HG02885 (cell line): ENCODE measurements around the gene NTF3.

ENCODE experiments used
- ATAC-seq: cut with Tn5 transposase; IDR thresholded peaks from one replicate; pipeline ENCODE4 v1.9.1; 2021; ENCODE audit warnings: mild to moderate bottlenecking; ENCODE audit not compliant: unreplicated experiment, poor library complexity

NTF3 gene

DNA sequence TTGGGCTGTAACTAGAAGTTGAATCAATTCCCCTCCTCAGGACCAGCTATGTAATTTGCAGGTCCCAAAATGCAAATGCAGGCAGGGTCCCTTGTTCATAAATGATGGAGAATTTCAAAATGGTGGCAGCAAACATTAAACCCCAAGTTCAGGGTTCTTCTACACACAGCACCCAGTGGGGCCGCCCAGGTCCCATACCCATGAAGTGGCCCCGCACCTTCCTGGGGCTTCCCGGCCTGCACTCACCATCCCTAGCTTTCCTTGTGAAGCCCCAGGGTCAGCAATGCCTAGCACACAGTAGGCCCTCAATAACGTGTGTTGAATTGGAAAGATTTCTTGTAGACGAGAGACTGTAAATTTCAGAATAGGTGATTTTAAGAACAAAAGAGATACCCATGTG lies 76.0 kb downstream of the NTF3 start:
- ATAC-seq: no peak

GRCh38 chr12:5509102-5509501 lies 77.2 kb downstream of the NTF3 start:
- ATAC-seq: no peak

DNA sequence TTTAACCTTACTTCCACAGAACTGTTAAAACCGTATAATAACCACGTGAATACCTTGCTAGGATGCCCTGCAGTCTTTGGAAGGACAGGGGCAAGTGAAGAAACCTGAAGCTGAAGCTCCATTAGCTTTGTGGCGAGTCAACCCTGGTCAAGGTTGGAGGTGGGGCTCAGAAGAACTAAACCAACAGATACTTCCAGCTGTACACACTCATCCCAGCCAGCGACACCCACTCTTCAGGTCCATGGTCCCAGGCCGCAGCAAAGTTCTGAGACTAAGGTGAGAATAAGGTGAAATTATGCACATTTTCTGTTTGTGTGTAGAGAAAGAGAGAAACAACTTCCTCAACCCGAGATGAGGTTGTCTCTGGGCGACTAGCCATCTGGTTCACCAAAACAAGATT lies 77.6 kb downstream of the NTF3 start:
- ATAC-seq: no peak

GRCh38 chr12:5510251-5510805 lies 78.4 kb downstream of the NTF3 start:
- no peak for ATAC-seq

GRCh38 chr12:5511256-5511643 lies 79.3 kb downstream of the NTF3 start:
- no peak for ATAC-seq

- no peak for ATAC-seq
Observed at GRCh38 chr12:5511644-5512600, 80.0 kb downstream of the NTF3 start.

GRCh38 chr12:5512601-5512970 lies 80.7 kb downstream of the NTF3 start:
- no peak for ATAC-seq

- no peak for ATAC-seq
Observed at GRCh38 chr12:5513406-5513805, 81.5 kb downstream of the NTF3 start.

DNA sequence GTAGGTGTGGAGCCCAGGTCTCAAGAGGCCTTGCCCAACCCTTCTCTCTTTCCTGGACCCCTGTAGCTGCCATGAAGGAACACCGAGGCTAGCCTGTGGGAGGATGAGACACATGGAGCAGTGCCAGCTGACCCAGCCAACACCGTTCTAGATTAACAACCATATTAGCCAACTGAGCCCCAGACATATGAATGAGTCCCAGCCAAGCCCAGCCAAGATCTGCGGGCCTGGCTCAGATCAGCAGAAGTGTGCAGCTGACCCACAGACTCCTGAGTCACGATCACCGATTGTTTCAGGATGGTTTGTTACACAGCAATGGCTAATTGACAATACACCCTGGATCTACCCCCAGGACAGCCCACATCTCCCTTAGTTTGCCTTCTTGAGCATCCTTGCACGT lies 82.1 kb downstream of the NTF3 start:
- ATAC-seq: no peak

DNA sequence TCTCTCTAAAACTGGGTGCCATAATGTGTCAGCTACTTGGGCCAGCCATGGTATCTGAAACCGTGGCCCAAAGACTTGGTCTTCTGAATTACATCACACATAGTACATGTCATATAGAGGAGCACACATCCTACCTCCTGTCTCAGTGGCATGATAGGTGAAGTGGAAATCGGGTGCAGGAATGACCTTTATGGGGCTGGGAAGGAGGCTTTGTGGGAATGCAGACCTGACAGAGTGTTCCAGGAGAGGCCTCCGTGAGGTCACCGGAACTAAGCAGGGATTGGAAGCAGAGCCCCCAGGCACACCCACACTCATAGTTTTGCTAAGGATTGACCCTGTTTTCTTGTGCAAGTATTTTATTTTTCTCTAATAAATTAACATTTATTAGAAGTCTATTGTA lies 82.6 kb downstream of the NTF3 start:
- no peak for ATAC-seq

DNA sequence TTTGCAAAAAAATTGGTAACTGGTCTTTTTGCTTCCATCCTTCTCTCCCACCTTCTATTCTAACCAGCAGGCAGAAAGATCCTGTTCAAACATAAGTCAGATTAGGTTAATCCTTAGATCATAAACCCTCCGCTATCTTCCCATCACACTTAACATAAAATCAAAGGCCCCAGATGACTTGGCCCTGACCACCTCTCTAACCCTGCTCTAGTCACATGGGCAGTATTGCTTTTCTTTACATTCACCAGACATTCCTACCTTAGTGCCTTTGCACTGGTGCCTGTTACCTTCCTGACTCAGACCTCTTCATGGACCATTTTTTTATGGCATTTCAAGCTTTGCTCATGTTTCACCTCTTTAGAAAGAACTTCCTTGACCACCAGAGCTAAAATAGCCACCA lies 83.5 kb downstream of the NTF3 start:
- ATAC-seq: no peak

DNA sequence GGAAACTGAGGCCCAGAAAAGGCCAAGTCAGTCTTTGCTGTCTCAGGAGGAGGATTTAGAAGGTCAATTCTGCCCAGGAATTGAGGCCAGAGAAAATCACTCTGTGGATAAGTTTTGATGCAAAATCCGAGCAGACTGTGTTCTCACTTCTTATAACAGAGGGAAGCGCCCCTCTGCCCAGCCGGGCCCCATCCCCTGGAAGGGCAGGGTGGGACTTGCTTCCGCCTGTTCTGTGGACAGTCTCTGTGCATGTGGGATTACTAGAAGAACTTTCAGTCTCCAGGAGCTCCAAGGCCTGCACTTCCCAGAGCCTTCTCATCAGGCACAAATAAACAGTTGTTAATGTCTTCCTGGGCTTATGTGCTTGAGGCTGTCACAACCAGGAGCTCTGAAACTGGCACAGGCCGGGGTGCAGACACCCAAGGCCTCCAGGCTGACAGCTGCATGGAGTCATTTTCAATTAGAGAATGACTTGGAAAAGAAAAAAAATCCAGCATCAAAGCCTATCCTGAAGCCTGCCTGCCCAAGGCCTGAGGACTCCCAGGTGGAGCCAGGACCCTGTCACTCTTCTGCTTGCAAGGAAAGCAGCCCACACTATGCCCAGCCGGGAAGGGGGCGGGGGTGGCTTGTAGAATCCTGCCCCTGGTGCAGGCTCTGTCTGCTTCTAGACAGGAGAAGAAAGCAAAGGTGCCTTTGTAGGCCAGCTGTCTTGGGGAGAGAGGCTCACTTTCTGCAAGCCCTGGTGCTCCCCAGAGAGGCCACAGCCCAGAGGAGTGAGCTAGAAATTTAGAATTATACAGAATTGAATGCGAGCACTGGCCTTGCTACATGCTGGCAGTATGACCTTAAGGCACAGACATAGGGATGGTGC lies 84.7 kb downstream of the NTF3 start:
- no peak for ATAC-seq

- ATAC-seq: no peak
Observed at GRCh38 chr12:5518584-5519365, 86.9 kb downstream of the NTF3 start.

- no peak for ATAC-seq
Observed at GRCh38 chr12:5520037-5520436, 88.1 kb downstream of the NTF3 start.

- ATAC-seq: no peak
Observed at GRCh38 chr12:5520831-5521230, 88.9 kb downstream of the NTF3 start.

DNA sequence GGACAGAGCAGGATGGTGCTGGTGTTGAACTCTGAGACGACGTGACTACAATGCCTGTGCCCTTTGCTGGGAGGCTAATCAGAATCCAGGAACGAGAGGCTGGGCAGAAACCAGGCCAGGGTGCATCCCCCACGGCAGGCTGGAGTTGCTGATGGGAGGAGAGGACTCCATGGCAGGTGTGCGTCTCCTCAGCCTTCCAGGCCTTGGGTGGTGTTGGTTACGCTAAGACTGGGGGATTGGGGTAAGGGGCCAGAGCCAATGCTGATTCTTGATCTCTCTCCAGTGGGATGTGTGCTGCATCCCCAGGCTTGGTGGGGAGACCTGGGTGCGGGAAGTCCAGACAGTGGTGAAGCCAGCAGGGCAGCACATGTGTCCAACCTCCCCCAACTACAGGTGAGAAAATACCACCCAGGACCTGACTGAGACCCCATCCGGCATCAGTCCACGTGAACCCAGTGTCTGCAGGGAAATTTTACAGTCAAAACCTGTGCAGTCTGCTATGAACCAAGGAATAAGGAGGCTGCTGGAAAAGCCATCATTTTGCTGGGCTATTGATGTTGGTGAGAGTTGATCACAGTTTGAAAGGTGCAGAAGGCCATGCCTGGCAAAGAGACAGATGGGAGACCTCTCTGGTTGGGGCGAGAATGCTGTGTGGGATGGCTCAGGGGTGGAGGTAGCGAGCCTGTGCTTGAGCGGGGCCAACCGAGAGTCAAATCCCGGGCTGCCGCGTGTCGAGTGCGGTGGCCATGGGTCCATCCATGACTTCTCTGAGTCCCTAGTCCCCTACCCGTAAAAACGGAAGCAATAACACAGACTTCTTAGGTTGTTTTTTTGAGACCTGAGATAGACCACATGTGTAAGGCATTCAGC lies 89.8 kb downstream of the NTF3 start:
- ATAC-seq: no peak

DNA sequence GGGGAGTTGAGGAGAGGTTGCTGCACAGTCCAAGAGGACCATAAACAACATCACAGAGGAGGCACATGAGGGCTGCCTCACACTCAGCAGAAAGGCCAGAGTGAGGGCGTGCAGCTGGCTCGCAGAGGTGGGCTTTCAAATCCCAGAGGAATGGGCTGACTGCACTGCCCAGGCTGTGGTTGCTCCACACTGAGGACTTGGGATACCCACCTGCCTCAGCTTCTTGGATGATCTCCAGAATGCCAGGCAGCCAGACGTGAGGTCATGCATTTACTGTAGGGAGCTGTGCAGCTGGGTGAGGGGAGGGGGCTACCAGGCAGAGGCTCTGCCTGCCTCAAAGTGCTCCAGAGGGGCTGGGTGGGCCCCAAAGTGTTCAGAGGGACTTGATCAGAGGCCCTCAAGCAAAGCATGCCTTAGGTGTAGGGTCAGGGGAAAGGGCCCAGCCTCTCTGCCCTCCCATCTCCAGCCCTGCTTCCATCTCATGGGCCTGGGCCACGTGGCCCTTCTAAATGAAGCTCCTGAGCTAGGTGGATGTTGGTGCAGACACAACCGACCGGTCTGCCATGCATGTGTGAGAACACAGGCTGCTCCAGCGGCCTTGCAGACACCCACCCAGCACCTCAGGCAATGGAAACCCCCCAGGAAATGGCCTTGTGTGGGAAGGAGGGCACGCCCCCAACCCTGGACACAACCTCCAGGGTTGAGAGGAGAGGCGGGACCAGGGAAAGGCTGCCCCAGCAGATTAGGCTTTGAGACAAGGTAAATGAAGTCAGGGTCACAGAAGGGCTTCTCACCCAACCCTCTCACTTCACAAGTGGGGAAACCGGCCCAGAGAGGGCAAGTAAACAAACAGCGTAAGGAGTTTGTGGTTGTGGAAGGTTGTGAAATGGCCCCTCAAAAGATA lies 90.8 kb downstream of the NTF3 start:
- ATAC-seq: no peak

DNA sequence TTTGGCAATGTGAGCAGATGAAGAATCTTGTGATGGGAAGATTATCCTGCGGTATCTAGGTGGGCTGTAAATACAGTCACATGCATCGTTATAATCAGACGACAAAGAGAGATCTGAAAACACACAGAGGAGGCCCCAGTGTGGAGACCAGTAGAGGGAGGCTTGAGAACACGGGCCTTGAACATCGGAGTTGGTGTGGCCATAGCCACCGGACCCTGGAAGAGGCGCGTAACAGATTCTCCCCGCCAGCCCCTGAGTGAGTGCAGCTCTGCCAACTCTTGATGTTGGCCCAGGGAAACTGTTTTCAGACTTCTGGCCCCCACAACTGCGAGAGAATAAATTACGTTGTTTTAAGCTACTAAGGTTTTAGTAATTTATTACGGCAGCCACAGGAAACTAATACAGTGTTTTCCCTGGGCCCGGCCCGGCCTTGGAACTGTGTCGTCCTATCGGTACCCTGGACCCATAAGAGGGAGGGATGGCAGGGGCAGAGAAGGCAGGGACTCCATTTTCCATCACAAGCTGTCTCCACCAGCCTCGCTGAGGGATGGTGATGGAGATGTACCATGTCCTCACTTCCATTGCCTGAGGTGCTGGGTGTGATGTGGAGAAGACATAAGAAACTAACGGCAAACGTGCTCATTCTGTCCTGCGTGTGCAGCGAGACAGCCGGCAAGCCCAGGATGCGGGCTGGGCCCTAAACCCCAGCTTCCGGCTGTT lies 91.6 kb downstream of the NTF3 start:
- no peak for ATAC-seq
